NCI-H146 treated with DMSO at 0.1 percent for 48 hours (cell line): Measurements from ENCODE around the gene CMSS1.

Experiments used
- DNase-seq: peaks from one replicate; lab custom pipeline; 2025; ENCODE audit not compliant: unreplicated experiment; lab: John Stamatoyannopoulos, UW

CMSS1 gene

GRCh38 chr3:99899603-99900002 is 81.9 kb downstream of the CMSS1 start:
- no peak for DNase-seq

GRCh38 chr3:99900248-99900647 is 82.6 kb downstream of the CMSS1 start:
- no peak for DNase-seq

- no peak for DNase-seq
Observed at GRCh38 chr3:99901200-99901926, 83.7 kb downstream of the CMSS1 start.

- no peak for DNase-seq
Observed at GRCh38 chr3:99902091-99902490, 84.4 kb downstream of the CMSS1 start.

GRCh38 chr3:99903869-99904268 is 86.2 kb downstream of the CMSS1 start:
- no peak for DNase-seq

GRCh38 chr3:99907959-99908544 is 90.4 kb downstream of the CMSS1 start:
- no peak for DNase-seq

- no peak for DNase-seq
Observed at GRCh38 chr3:99909714-99910495, 92.2 kb downstream of the CMSS1 start.

- DNase-seq, result no peak
Observed at GRCh38 chr3:99910752-99911290, 93.2 kb downstream of the CMSS1 start.

- DNase-seq, result no peak
Observed at GRCh38 chr3:99911433-99911832, 93.8 kb downstream of the CMSS1 start.

- DNase-seq, result no peak
Observed at GRCh38 chr3:99915906-99916432, 98.3 kb downstream of the CMSS1 start.

- DNase-seq, result no peak
Observed at GRCh38 chr3:99918715-99919114, 101.1 kb downstream of the CMSS1 start.

GRCh38 chr3:99919694-99920093 is 102.0 kb downstream of the CMSS1 start:
- no peak for DNase-seq

- no peak for DNase-seq
Observed at GRCh38 chr3:99920481-99921376, 103.1 kb downstream of the CMSS1 start.

GRCh38 chr3:99921377-99921695 is 103.7 kb downstream of the CMSS1 start:
- DNase-seq, result no peak

GRCh38 chr3:99921986-99922385 is 104.3 kb downstream of the CMSS1 start:
- no peak for DNase-seq

- no peak for DNase-seq
Observed at GRCh38 chr3:99923873-99924272, 106.2 kb downstream of the CMSS1 start.

- no peak for DNase-seq
Observed at GRCh38 chr3:99925584-99926230, 108.0 kb downstream of the CMSS1 start.

GRCh38 chr3:99927671-99928457 is 110.2 kb downstream of the CMSS1 start:
- no peak for DNase-seq
